IMR-90 (cell line): ENCODE measurements around the gene ENTPD1. TPM values are rescaled to one million over a fixed set of nuclear protein-coding genes. Genes with fewer than 3 reads are reported as not detected.

Experiments
- ATAC-seq: fragments of 200-7000 bp; cut with Tn5 transposase; 2 replicates; pipeline ENCODE4 v1.9.1; 2020; ENCODE audit warnings: low read depth, mild to moderate bottlenecking, moderate library complexity
- BruUV-seq: library from RNA; stranded (reverse); fragments of 400-500 nt; replicated peaks from 2 replicates; lab custom pipeline; 2021; lab: Mats Ljungman, UMichigan
- CTCF ChIA-PET: fragments of 300-600 bp; formaldehyde crosslinking; extraction: SDS; loops from one replicate; lab custom pipeline; 2021; ENCODE audit warnings: antibody characterized with exemption; lab: Yijun Ruan, JAX
- POLR2A ChIA-PET: fragments of 300-600 bp; sonication (Branson Sonifier 250); formaldehyde crosslinking; loops from one replicate; lab custom pipeline; 2022; ENCODE audit warnings: antibody characterized with exemption; ENCODE audit not compliant: unreplicated experiment; lab: Charles Lee
- DNase-seq: peaks from one replicate; pipeline ENCODE4 v3.0.0; 2013
- H2AFZ ChIP-seq: replicated peaks from 2 replicates; pipeline ENCODE3; 2013; ENCODE audit warnings: low read length, mild to moderate bottlenecking; ENCODE audit not compliant: poor library complexity
- H2AK5ac ChIP-seq: 2 replicates; pipeline ENCODE4 v1.6.1; 2013; ENCODE audit warnings: low read depth, low read length, inconsistent platforms
- H2AK9ac ChIP-seq: replicated peaks from 2 replicates; pipeline ENCODE3; 2013; ENCODE audit warnings: mild to moderate bottlenecking, low read depth, low read length, moderate library complexity; ENCODE audit not compliant: poor library complexity
- H2BK120ac ChIP-seq: 2 replicates; pipeline ENCODE4 v1.6.1; 2013; ENCODE audit warnings: low read depth, low read length, inconsistent platforms
- H2BK15ac ChIP-seq: 3 replicates; pipeline ENCODE4 v1.6.1; 2013; ENCODE audit warnings: low read depth, low read length, inconsistent platforms
- H2BK20ac ChIP-seq: 2 replicates; pipeline ENCODE4 v1.6.1; 2013; ENCODE audit warnings: low read depth, mild to moderate bottlenecking, inconsistent platforms, low read length, moderate library complexity
- H2BK5ac ChIP-seq: 2 replicates; pipeline ENCODE4 v1.6.1; 2013; ENCODE audit warnings: mild to moderate bottlenecking, low read depth, low read length, inconsistent platforms; ENCODE audit not compliant: poor library complexity, severe bottlenecking
- H3K14ac ChIP-seq: replicated peaks from 2 replicates; pipeline ENCODE4 v1.6.1; 2013; ENCODE audit warnings: low read depth, low read length, inconsistent platforms
- H3K18ac ChIP-seq: 2 replicates; pipeline ENCODE4 v1.6.1; 2013; ENCODE audit warnings: low read depth, low read length, control low read depth
- H3K23ac ChIP-seq: 2 replicates; pipeline ENCODE4 v1.6.1; 2013; ENCODE audit warnings: low read depth, low read length, inconsistent platforms
- H3K27ac ChIP-seq: 2 replicates; pipeline ENCODE4 v1.5.1; 2013; ENCODE audit warnings: mild to moderate bottlenecking, control low read depth, low read length; ENCODE audit not compliant: insufficient read depth
- H3K27me3 ChIP-seq: 2 replicates; pipeline ENCODE4 v1.6.1; 2013; ENCODE audit warnings: low read length; ENCODE audit not compliant: control insufficient read depth, insufficient read depth
- H3K36me3 ChIP-seq: 2 replicates; pipeline ENCODE4 v1.6.1; 2013; ENCODE audit warnings: low read length, mixed read lengths; ENCODE audit not compliant: control insufficient read depth, insufficient read depth
- H3K4ac ChIP-seq: 2 replicates; pipeline ENCODE4 v1.6.1; 2013; ENCODE audit warnings: low read depth, low read length, inconsistent platforms
- H3K4me1 ChIP-seq: 2 replicates; pipeline ENCODE4 v1.6.1; 2013; ENCODE audit warnings: low read length, mixed read lengths; ENCODE audit not compliant: control insufficient read depth, insufficient read depth
- H3K4me2 ChIP-seq: 2 replicates; pipeline ENCODE4 v1.6.1; 2013; ENCODE audit warnings: low read depth, mild to moderate bottlenecking, control low read depth, low read length, moderate library complexity
- H3K4me3 ChIP-seq: 2 replicates; pipeline ENCODE4 v1.5.1; 2013; ENCODE audit warnings: low read depth, mild to moderate bottlenecking, control low read depth, low read length, moderate library complexity; ENCODE audit not compliant: insufficient read depth
- H3K56ac ChIP-seq: 2 replicates; pipeline ENCODE4 v1.6.1; 2013; ENCODE audit warnings: low read length, inconsistent platforms; ENCODE audit not compliant: insufficient read depth; ENCODE audit errors: extremely low read depth
- H3K79me1 ChIP-seq, 2 experiments: 2 replicates each; pipeline ENCODE4 v1.6.1; 2013; ENCODE audit warnings: low read length in 2 of 2, inconsistent platforms in 1 of 2, low read depth in 1 of 2
- H3K9ac ChIP-seq: 2 replicates; pipeline ENCODE4 v1.6.1; 2013; ENCODE audit warnings: low read depth, low read length, control low read depth
- H3K9me1 ChIP-seq: 2 replicates; pipeline ENCODE4 v1.6.1; 2013; ENCODE audit warnings: low read length, inconsistent platforms; ENCODE audit not compliant: insufficient read depth
- H3K9me3 ChIP-seq: 2 replicates; pipeline ENCODE4 v1.6.1; 2013; ENCODE audit warnings: low read length; ENCODE audit not compliant: control insufficient read depth, insufficient read depth
- H4K20me1 ChIP-seq: 2 replicates; pipeline ENCODE4 v1.6.1; 2013; ENCODE audit warnings: low read length, inconsistent platforms; ENCODE audit not compliant: insufficient read depth
- H4K5ac ChIP-seq: 2 replicates; pipeline ENCODE4 v1.6.1; 2013; ENCODE audit warnings: mild to moderate bottlenecking, low read depth, low read length, control low read depth
- H4K8ac ChIP-seq, 2 experiments: 2 replicates each; pipeline ENCODE4 v1.6.1; 2013; ENCODE audit warnings: low read depth in 2 of 2, low read length in 2 of 2, control low read depth in 1 of 2, inconsistent platforms in 1 of 2
- H4K91ac ChIP-seq: 2 replicates; pipeline ENCODE4 v1.6.1; 2013; ENCODE audit warnings: low read depth, low read length, inconsistent platforms; ENCODE audit not compliant: insufficient read depth
- BHLHE40 ChIP-seq: fragments of 150-350 bp; IDR thresholded peaks from 2 replicates; pipeline ENCODE4 v1.6.1; 2016; ENCODE audit warnings: mild to moderate bottlenecking, low read depth, low read length
- CHD1 ChIP-seq: IDR thresholded peaks from 2 replicates; pipeline ENCODE4 v1.6.1; 2012; ENCODE audit warnings: low read depth, low read length, improper control_type of control experiment
- CTCF ChIP-seq: conservative IDR thresholded peaks from 2 replicates; pipeline ENCODE4 v1.5.1; 2012; ENCODE audit warnings: mild to moderate bottlenecking, low read depth, low read length, improper control_type of control experiment
- ELK1 ChIP-seq: fragments of 150-350 bp; IDR thresholded peaks from 2 replicates; pipeline ENCODE4 v1.6.1; 2016; ENCODE audit warnings: low read depth, mild to moderate bottlenecking, low read length, moderate library complexity, borderline replicate concordance
- MAFK ChIP-seq: IDR thresholded peaks from 2 replicates; pipeline ENCODE4 v1.6.1; 2012; ENCODE audit warnings: low read depth, low read length, improper control_type of control experiment
- MAZ ChIP-seq: IDR thresholded peaks from 2 replicates; pipeline ENCODE4 v1.6.1; 2012; ENCODE audit warnings: low read depth, mild to moderate bottlenecking, low read length, improper control_type of control experiment, moderate library complexity, borderline replicate concordance
- MXI1 ChIP-seq: IDR thresholded peaks from 2 replicates; pipeline ENCODE4 v1.6.1; 2012; ENCODE audit warnings: low read depth, mild to moderate bottlenecking, low read length, moderate library complexity, borderline replicate concordance
- NFE2L2 ChIP-seq: fragments of 150-350 bp; IDR thresholded peaks from 2 replicates; pipeline ENCODE4 v1.6.1; 2016; ENCODE audit warnings: low read depth, mild to moderate bottlenecking, low read length
- RAD21 ChIP-seq: IDR thresholded peaks from 2 replicates; pipeline ENCODE4 v1.6.1; 2012; ENCODE audit warnings: low read length, improper control_type of control experiment
- SMC3 ChIP-seq: fragments of 150-350 bp; IDR thresholded peaks from 2 replicates; pipeline ENCODE4 v1.6.1; 2016; ENCODE audit warnings: low read depth, mild to moderate bottlenecking, antibody characterized with exemption, low read length, moderate library complexity
- WGBS, 2 experiments: methylation state at CpG; one replicate each; pipeline versions ENCODE4 v1.1.5 to v1.1.7; 2013; ENCODE audit warnings: missing lambda C conversion rate in 2 of 2; ENCODE audit not compliant: insufficient read length in 1 of 2; ENCODE audit errors: extremely low coverage in 2 of 2; 5-methylcytosine and 5-hydroxymethylcytosine counted together
- dilution Hi-C: fragments of 300-500 bp; cut with HindIII; formaldehyde crosslinking; loops from one replicate; pipeline ENCODE4 v1.14.3; 2018; ENCODE audit warnings: low sequenced_read_pairs; ENCODE audit not compliant: unreplicated experiment
- in situ Hi-C: fragments of 300-500 bp; cut with MboI; formaldehyde crosslinking; loops from 3 replicates; pipeline ENCODE4 v1.14.3; 2019; ENCODE audit warnings: low sequenced_read_pairs, inconsistent platforms, mixed read lengths
- intact Hi-C: fragments of 100-400 bp; cut with micrococcal nuclease; formaldehyde crosslinking; loops from 2 replicates; pipeline ENCODE4 v1.10.0; 2022
- polyA plus RNA-seq, 3 experiments: library from polyadenylated mRNA; depleted of rRNA; stranded (reverse); fragments of >200 nt; gene quantifications; 2 replicates each; pipeline ENCODE4 v1.2.3, GENCODE V29; 2012; ENCODE audit warnings: low replicate concordance in 1 of 3
- total RNA-seq: library from RNA; depleted of rRNA; stranded (reverse); fragments of >200 nt; gene quantifications from 2 replicates; pipeline ENCODE4 v1.2.3, GENCODE V29; 2012
- TF ChIP-seq, protein P1 (sequence below): fragments of 150-350 bp; IDR thresholded peaks from 2 replicates; pipeline ENCODE4 v1.6.1; 2017; ENCODE audit warnings: mild to moderate bottlenecking, antibody characterized with exemption, low read length, low read depth

The ENTPD1 gene
- total and polyA plus RNA-seq, 2 of the 4 experiments (the other 2 are of a cell fraction) = under 0.01 TPM; not detected in 1

DNA sequence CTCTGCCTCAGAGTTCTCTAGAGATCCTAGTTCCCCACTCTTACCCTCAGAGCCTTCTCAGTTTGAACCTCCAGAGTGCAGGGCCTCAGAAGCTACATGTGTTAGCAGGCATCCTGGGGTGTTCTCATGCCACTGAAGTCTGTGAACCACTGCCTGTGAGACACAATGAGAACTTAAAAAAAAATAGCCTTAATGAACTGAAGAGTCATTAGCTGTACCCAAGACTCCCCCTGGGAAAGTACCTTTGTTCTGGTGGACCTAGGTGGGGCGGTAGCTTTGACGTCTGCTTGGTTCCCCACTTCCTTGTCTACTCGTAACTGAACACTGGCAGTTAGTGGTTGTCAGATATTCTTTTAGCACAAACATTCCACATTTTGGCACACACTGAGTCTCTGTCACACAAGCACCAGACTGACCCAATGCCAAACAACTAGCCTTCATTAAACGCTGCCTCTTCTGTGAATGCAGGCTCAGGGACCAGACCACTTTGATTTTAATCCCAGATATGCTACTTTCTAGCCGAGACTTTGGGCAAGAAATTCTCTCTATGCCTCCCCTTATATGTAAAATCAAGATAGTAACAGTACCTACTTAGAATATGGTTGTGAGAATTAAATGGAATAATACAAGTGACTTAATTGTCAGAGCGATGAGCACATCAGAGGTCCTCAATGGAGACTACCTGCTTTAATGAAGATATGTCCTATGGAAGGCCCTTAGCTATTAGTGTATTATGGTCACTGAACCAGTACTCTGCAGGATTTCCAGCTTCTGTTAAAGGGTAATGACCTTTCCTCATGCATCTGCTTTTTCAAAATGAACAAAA lies 76.5 kb downstream of the ENTPD1 start:
- DNase-seq (no peak), ATAC-seq (no peak; the same call in 1 of the 2 replicates)
- peak overlapping the region; percentile 35; the same call in 1 of the 2 replicates for H3K14ac ChIP-seq
- no peaks in the 10 kb centered on the region for H4K20me1 ChIP-seq
- peak overlapping the region; percentile 53; the same call in 1 of the 3 replicates for H2BK15ac ChIP-seq
- peak overlapping the region; percentile 64; the same call in 1 of the 2 replicates for H4K5ac ChIP-seq
- no peak overlapping the region for H3K4me3 ChIP-seq
- peak overlapping the region in 1 of 2 experiments; percentile 24; a peak in 1 of 4 replicates for H4K8ac ChIP-seq
- no peak overlapping the region for H3K9ac ChIP-seq
- ChIA-PET CTCF (interaction anchor here (0.6 to 15.6 kb wide), 5 partner anchors 9 to 138 kb away, joined by 3 to 174 read pairs (median 3); partner anchors contain the start of gene TCTN3), POLR2A (interaction anchor here (0.5 kb wide), 1 partner anchor 180 kb away, joined by 3 read pairs; no protein-coding TSS in a partner anchor)
- H3K56ac ChIP-seq = no peak overlapping the region
- H2BK20ac ChIP-seq = peak overlapping the region; percentile 16
- BruUV-seq = no TSS peak
- WGBS, 2 experiments = no CpG with 5 or more reads among the region's 6 CpGs
- H4K91ac ChIP-seq = peak overlapping the region; percentile 36; the same call in 1 of the 2 replicates
- H3K23ac ChIP-seq = peak overlapping the region; percentile 86
- no peak overlapping the region for H2AFZ ChIP-seq
- H2BK120ac ChIP-seq = peak overlapping the region; percentile 30
- H2AK5ac ChIP-seq = peak overlapping the region; percentile 50
- H2BK5ac ChIP-seq = no peak overlapping the region
- no peak overlapping the region for H3K4me2 ChIP-seq
- H2AK9ac ChIP-seq = no peak overlapping the region
- peak overlapping the region; percentile 31; the same call in 1 of the 2 replicates for H3K18ac ChIP-seq
- TF ChIP-seq CHD1 (no peak), CTCF (no peak), RAD21 (no peak), SMC3 (no peak), MAZ (no peak), MXI1 (no peak), ELK1 (no peak), BHLHE40 (no peak), MAFK (no peak), NFE2L2 (no peak)
- TF ChIP-seq, protein P1, sequence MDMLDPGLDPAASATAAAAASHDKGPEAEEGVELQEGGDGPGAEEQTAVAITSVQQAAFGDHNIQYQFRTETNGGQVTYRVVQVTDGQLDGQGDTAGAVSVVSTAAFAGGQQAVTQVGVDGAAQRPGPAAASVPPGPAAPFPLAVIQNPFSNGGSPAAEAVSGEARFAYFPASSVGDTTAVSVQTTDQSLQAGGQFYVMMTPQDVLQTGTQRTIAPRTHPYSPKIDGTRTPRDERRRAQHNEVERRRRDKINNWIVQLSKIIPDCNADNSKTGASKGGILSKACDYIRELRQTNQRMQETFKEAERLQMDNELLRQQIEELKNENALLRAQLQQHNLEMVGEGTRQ = no peak
- H3K36me3 ChIP-seq = no peaks in the 10 kb centered on the region
- dilution Hi-C loops = no loop called here
- H3K4me1 ChIP-seq = peaks cover 7% of the 10 kb centered on the region
- H3K27me3 ChIP-seq = no peaks in the 10 kb centered on the region
- no peaks in the 10 kb centered on the region for H3K9me3 ChIP-seq
- no peaks in the 10 kb centered on the region for H3K79me1 ChIP-seq
- peaks cover 5% of the 10 kb centered on the region; the same call in 1 of the 2 replicates for H3K9me1 ChIP-seq
- in situ Hi-C loops = no loop called here
- intact Hi-C loops = no loop called here
- H3K4ac ChIP-seq = peak overlapping the region; percentile 19; the same call in 1 of the 2 replicates
- H3K27ac ChIP-seq = peak overlapping the region; percentile 50; the same call in 1 of the 2 replicates
